ENCODE measurements around the gene CTNND1. TPM values are rescaled to one million over a fixed set of nuclear protein-coding genes. Genes with fewer than 3 reads are reported as not detected.
"Not testable (repeated sequence)": the region's sequence is repeated elsewhere in the genome, so short reads cannot be mapped to it uniquely, and the experiment has no call there.

CTNND1 gene
- total and polyA plus RNA-seq, 10 of the 15 experiments (the other 5 are each of a cell fraction or from before 2014, with no cell fraction given) = 4.7 to 70.0 (median 30.0) TPM

DNA sequence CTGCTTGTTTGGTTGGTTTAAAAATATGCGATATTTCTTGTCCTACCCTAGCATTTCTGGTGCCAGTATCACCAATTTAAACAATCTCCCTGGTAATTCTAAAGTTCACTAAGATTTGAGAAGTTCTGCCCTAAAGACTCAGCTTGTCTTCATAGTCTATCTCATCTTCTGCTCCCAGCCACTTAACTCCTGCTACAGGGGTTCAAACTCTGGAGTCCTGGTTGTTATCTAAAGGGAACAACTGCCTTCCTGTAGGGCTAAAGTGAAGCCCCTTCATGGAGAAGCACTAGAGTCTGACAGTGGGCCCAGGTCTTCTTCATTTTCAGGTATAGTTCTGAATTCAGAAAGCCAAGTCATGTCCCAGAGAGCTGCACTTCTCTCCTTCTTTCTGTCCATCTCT is 73.2 kb downstream of the CTNND1 start (continued):
- TF ChIP-seq, protein P1, sequence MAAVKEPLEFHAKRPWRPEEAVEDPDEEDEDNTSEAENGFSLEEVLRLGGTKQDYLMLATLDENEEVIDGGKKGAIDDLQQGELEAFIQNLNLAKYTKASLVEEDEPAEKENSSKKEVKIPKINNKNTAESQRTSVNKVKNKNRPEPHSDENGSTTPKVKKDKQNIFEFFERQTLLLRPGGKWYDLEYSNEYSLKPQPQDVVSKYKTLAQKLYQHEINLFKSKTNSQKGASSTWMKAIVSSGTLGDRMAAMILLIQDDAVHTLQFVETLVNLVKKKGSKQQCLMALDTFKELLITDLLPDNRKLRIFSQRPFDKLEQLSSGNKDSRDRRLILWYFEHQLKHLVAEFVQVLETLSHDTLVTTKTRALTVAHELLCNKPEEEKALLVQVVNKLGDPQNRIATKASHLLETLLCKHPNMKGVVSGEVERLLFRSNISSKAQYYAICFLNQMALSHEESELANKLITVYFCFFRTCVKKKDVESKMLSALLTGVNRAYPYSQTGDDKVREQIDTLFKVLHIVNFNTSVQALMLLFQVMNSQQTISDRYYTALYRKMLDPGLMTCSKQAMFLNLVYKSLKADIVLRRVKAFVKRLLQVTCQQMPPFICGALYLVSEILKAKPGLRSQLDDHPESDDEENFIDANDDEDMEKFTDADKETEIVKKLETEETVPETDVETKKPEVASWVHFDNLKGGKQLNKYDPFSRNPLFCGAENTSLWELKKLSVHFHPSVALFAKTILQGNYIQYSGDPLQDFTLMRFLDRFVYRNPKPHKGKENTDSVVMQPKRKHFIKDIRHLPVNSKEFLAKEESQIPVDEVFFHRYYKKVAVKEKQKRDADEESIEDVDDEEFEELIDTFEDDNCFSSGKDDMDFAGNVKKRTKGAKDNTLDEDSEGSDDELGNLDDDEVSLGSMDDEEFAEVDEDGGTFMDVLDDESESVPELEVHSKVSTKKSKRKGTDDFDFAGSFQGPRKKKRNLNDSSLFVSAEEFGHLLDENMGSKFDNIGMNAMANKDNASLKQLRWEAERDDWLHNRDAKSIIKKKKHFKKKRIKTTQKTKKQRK (IDR thresholded peaks at IDR 0.05; ENCODE audit: low read depth, low read length) = no peak

DNA sequence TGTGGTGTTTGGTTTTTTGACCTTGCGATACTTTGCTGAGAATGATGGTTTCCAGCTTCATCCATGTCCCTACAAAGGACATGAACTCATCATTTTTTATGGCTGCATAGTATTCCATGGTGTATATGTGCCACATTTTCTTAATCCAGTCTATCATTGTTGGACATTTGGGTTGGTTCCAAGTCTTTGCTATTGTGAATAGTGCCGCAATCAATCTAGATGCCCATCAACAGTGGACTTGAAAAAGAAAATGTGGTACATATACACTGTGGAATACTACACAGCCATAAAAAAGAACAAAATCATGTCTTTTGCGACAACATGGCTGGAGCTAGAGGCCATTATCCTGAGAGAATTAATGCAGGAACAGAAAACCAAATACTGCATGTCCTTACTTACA is 77.0 kb downstream of the CTNND1 start:
- SMC1A ChIA-PET (ENCODE audit: uncharacterized antibody, unreplicated experiment) = not testable (repeated sequence)

DNA sequence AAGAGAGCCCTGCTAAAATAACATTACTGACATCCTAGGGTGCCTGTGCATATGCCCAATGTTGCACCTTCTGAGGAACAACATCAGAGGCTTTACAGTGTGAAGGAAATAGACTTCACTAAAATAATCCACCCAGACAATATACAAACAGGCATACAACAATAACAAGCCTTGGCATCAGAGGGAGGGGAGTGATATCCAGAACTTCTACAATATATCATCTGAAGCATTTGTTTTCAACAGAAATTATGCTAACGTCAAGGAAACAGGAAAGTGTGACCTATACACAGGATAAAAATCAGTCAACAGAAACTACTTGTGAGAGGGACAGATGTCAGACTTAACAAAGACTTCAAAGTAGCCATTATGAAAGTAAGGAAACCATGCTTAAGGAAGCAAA is 81.3 kb downstream of the CTNND1 start:
- Histone ChIP-seq H3K27me3 (replicated peaks in 1 of 2; ENCODE audit: control insufficient read depth in 2 of 2, insufficient read depth in 2 of 2, low read length in 1 of 2) (no peaks in the 10 kb centered on the region), H3K9ac (ENCODE audit: control insufficient read depth, insufficient read depth, low read length) (no peak overlapping the region), H3K4me1 (ENCODE audit: control insufficient read depth, insufficient read depth, low read length) (no peaks in the 10 kb centered on the region), H4K20me1 (ENCODE audit: control insufficient read depth, insufficient read depth) (no peaks in the 10 kb centered on the region), H3K79me2 (ENCODE audit: control insufficient read depth, insufficient read depth, low read length) (no peaks in the 10 kb centered on the region), H3K27ac (ENCODE audit: control insufficient read depth, insufficient read depth) (no peak overlapping the region), H3K9me3 (replicated peaks; ENCODE audit: control insufficient read depth, insufficient read depth, low read length) (no peaks in the 10 kb centered on the region), H3K4me2 (ENCODE audit: control insufficient read depth, insufficient read depth) (no peak overlapping the region), H3K4me3 (no peak overlapping the region), H3K36me3 (ENCODE audit: control insufficient read depth in 2 of 2, insufficient read depth in 2 of 2, low read length in 1 of 2) (no peaks in the 10 kb centered on the region), H2AFZ (ENCODE audit: control insufficient read depth, low read depth, low read length) (no peak overlapping the region)
- CTCF ChIA-PET = no interaction called here
- SMC1A ChIA-PET (ENCODE audit: uncharacterized antibody, unreplicated experiment) = interaction anchor here (1.4 kb wide), 1 partner anchor 12 kb away, joined by 3 read pairs; no protein-coding TSS in a partner anchor
- no TSS peak for BruUV-seq (replicated peaks)
- no peak for DNase-seq (ENCODE audit: low read depth, low spot score)
- in situ Hi-C loops (cut with MboI) (no loop called here), intact Hi-C loops (cut with micrococcal nuclease; ENCODE audit: unreplicated experiment) (no loop called here)
- 0% methylated on average over 1 of the region's 1 CpG for WGBS (ENCODE audit: insufficient coverage, insufficient replicate concordance, low lambda C conversion rate, missing lambda C conversion rate)
- POLR2A ChIA-PET = no interaction called here
- FAIRE-seq = no peak
- RAD21 ChIA-PET (ENCODE audit: unreplicated experiment) = no interaction called here
- ATAC-seq = no peak
- TF ChIP-seq YBX1 (IDR thresholded peaks at IDR 0.05) = no peak
- no peak for TF ChIP-seq MYC (IDR thresholded peaks at IDR 0.05; ENCODE audit: insufficient read depth, insufficient read length, insufficient replicate concordance, low read length, severe bottlenecking)
- no peak for TF ChIP-seq ZNF384 (IDR thresholded peaks at IDR 0.05; ENCODE audit: borderline replicate concordance, low read depth, low read length)
- TF ChIP-seq EED (IDR thresholded peaks at IDR 0.05; ENCODE audit: low read depth) = no peak
- TF ChIP-seq CEBPB (IDR thresholded peaks at IDR 0.05; ENCODE audit: borderline replicate concordance in 1 of 2, low read depth in 2 of 2, low read length in 2 of 2) = no peak
- no peak for TF ChIP-seq HSF1 (IDR thresholded peaks at IDR 0.05; ENCODE audit: low read depth, low read length)
- no peak for TF ChIP-seq TCF3 (IDR thresholded peaks at IDR 0.05; ENCODE audit: borderline replicate concordance, insufficient read depth, low read depth, low read length)
- TF ChIP-seq RELB (IDR thresholded peaks at IDR 0.05; ENCODE audit: low read depth) = no peak

More for the DNA sequence above, 77.0 kb downstream of the CTNND1 start:
- in situ Hi-C loops (cut with MboI); intact Hi-C loops (cut with micrococcal nuclease; ENCODE audit: unreplicated experiment); H3K9me3 ChIP-seq (replicated peaks; ENCODE audit: control insufficient read depth, insufficient read depth, low read length); H3K27me3 ChIP-seq (replicated peaks in 1 of 2; ENCODE audit: control insufficient read depth in 2 of 2, insufficient read depth in 2 of 2, low read length in 1 of 2); BruUV-seq (replicated peaks); H3K79me2 ChIP-seq (ENCODE audit: control insufficient read depth, insufficient read depth, low read length); DNase-seq (ENCODE audit: low read depth, low spot score); H3K9ac ChIP-seq (ENCODE audit: control insufficient read depth, insufficient read depth, low read length); H3K36me3 ChIP-seq (ENCODE audit: control insufficient read depth in 2 of 2, insufficient read depth in 2 of 2, low read length in 1 of 2); H4K20me1 ChIP-seq (ENCODE audit: control insufficient read depth, insufficient read depth); H3K4me1 ChIP-seq (ENCODE audit: control insufficient read depth, insufficient read depth, low read length); POLR2A ChIA-PET; H3K27ac ChIP-seq (ENCODE audit: control insufficient read depth, insufficient read depth); H3K4me3 ChIP-seq; CTCF ChIA-PET; RAD21 ChIA-PET (ENCODE audit: unreplicated experiment); H2AFZ ChIP-seq (ENCODE audit: control insufficient read depth, low read depth, low read length); FAIRE-seq; ATAC-seq; H3K4me2 ChIP-seq (ENCODE audit: control insufficient read depth, insufficient read depth): not testable (repeated sequence)
- WGBS (ENCODE audit: insufficient coverage, insufficient replicate concordance, low lambda C conversion rate, missing lambda C conversion rate) = 43% methylated on average over 3 of the region's 3 CpGs

Data from GM12878 (cell line).